Right forelimb (tissue), 1 donor: ENCODE results near the gene AADAT.
"Not testable (repeated sequence)": the region's sequence is repeated elsewhere in the genome, so short reads cannot be mapped to it uniquely, and the experiment has no call there.

Source experiments
- DNase-seq: peaks from one replicate; pipeline ENCODE4 v3.0.0-alpha.2; 2018

The AADAT gene

GRCh38 chr4:170089274-170089667 is 485 bp downstream of the AADAT start:
- no peak for DNase-seq

- no peak for DNase-seq
Measured at GRCh38 chr4:170088716-170089115, 1.0 kb downstream of the AADAT start.

GRCh38 chr4:170087163-170087700 is 2.5 kb downstream of the AADAT start:
- DNase-seq = no peak

- no peak for DNase-seq
Measured at GRCh38 chr4:170083541-170083940, 6.2 kb downstream of the AADAT start.

- no peak for DNase-seq
Measured at GRCh38 chr4:170080496-170080895, 9.3 kb downstream of the AADAT start.

GRCh38 chr4:170079981-170080380 is 9.8 kb downstream of the AADAT start:
- DNase-seq = no peak

- no peak for DNase-seq
Measured at GRCh38 chr4:170071196-170071595, 18.6 kb downstream of the AADAT start.

GRCh38 chr4:170068438-170069128 is 21.2 kb downstream of the AADAT start:
- DNase-seq = no peak

GRCh38 chr4:170059421-170059820 is 30.3 kb downstream of the AADAT start:
- DNase-seq = no peak

- DNase-seq = no peak
Measured at GRCh38 chr4:170058826-170059225, 30.9 kb downstream of the AADAT start.

- no peak for DNase-seq
Measured at GRCh38 chr4:170057866-170058265, 31.9 kb downstream of the AADAT start.

- DNase-seq = no peak
Measured at GRCh38 chr4:170052919-170053318, 36.8 kb downstream of the AADAT start.

GRCh38 chr4:170051402-170051801 is 38.4 kb downstream of the AADAT start:
- DNase-seq = no peak

GRCh38 chr4:170049766-170050165 is 40.0 kb downstream of the AADAT start:
- DNase-seq = no peak

- DNase-seq = no peak
Measured at GRCh38 chr4:170047771-170048354, 41.9 kb downstream of the AADAT start.

- DNase-seq = not testable (repeated sequence)
Measured at GRCh38 chr4:170046156-170046555, 43.6 kb downstream of the AADAT start.

GRCh38 chr4:170040031-170040680 is 49.6 kb downstream of the AADAT start:
- no peak for DNase-seq

GRCh38 chr4:170038769-170039168 is 51.0 kb downstream of the AADAT start:
- DNase-seq = no peak

- DNase-seq = no peak
Measured at GRCh38 chr4:170038232-170038631, 51.5 kb downstream of the AADAT start.

GRCh38 chr4:170037481-170037880 is 52.3 kb downstream of the AADAT start:
- DNase-seq = no peak

GRCh38 chr4:170035845-170036244 is 53.9 kb downstream of the AADAT start:
- DNase-seq = no peak

- no peak for DNase-seq
Measured at GRCh38 chr4:170035231-170035630, 54.5 kb downstream of the AADAT start.

GRCh38 chr4:170033999-170034398 is 55.8 kb downstream of the AADAT start:
- DNase-seq = no peak

- DNase-seq = no peak
Measured at GRCh38 chr4:170030121-170030520, 59.6 kb downstream of the AADAT start.
